Duodenal mucosa (tissue), 2 donors: Measurements from ENCODE around the gene UVRAG.

ENCODE experiments used
- H3K27ac ChIP-seq: one replicate; pipeline ENCODE4 v1.7.0; 2013; ENCODE audit warnings: low read depth, low read length
- H3K27me3 ChIP-seq, 2 donors: one replicate each; pipeline ENCODE4 v1.7.0; 2013; ENCODE audit warnings: low read length in 2 of 2, control low read depth in 1 of 2; ENCODE audit not compliant: insufficient read depth in 2 of 2, control insufficient read depth in 1 of 2
- H3K36me3 ChIP-seq, 2 donors: one replicate each; pipeline ENCODE4 v1.7.0; 2013; ENCODE audit warnings: low read length in 2 of 2, control low read depth in 1 of 2; ENCODE audit not compliant: insufficient read depth in 2 of 2, control insufficient read depth in 1 of 2
- H3K4me1 ChIP-seq, 2 donors: one replicate each; pipeline ENCODE4 v1.7.0; 2013; ENCODE audit warnings: low read length in 2 of 2, control low read depth in 1 of 2; ENCODE audit not compliant: insufficient read depth in 2 of 2, control insufficient read depth in 1 of 2
- H3K4me3 ChIP-seq, 2 donors: one replicate each; pipeline ENCODE4 v1.7.0; 2013; ENCODE audit warnings: low read length in 2 of 2, low read depth in 1 of 2
- H3K9ac ChIP-seq, 2 donors: one replicate each; pipeline ENCODE4 v1.7.0; 2013; ENCODE audit warnings: low read length in 2 of 2, low read depth in 1 of 2
- H3K9me3 ChIP-seq, 2 donors: one replicate each; pipeline ENCODE4 v1.7.0; 2013; ENCODE audit warnings: low read length in 2 of 2, control low read depth in 1 of 2; ENCODE audit not compliant: control insufficient read depth in 1 of 2

UVRAG gene

GRCh38 chr11:76161261-76161961, 346.4 kb downstream of the UVRAG start:
- no peak overlapping the region for H3K27ac ChIP-seq
- no peak overlapping the region for H3K4me3 ChIP-seq
- H3K36me3 ChIP-seq: no peaks in the 10 kb centered on the region
- no peaks in the 10 kb centered on the region for H3K27me3 ChIP-seq
- H3K9me3 ChIP-seq: no peaks in the 10 kb centered on the region
- no peaks in the 10 kb centered on the region for H3K4me1 ChIP-seq
- H3K9ac ChIP-seq: no peak overlapping the region

- Histone ChIP-seq H3K36me3 (no peaks in the 10 kb centered on the region), H3K9ac (no peak overlapping the region), H3K27ac (no peak overlapping the region), H3K27me3 (no peaks in the 10 kb centered on the region), H3K4me3 (no peak overlapping the region), H3K9me3 (no peaks in the 10 kb centered on the region), H3K4me1 (no peaks in the 10 kb centered on the region)
Measured at GRCh38 chr11:76162336-76163288, 347.6 kb downstream of the UVRAG start.

- no peaks in the 10 kb centered on the region for H3K27me3 ChIP-seq
- no peak overlapping the region for H3K27ac ChIP-seq
- no peaks in the 10 kb centered on the region for H3K9me3 ChIP-seq
- no peak overlapping the region for H3K9ac ChIP-seq
- H3K36me3 ChIP-seq: no peaks in the 10 kb centered on the region
- no peak overlapping the region for H3K4me3 ChIP-seq
- no peaks in the 10 kb centered on the region for H3K4me1 ChIP-seq
Measured at GRCh38 chr11:76163289-76163880, 348.4 kb downstream of the UVRAG start.

- Histone ChIP-seq H3K4me1 (no peaks in the 10 kb centered on the region), H3K9me3 (no peaks in the 10 kb centered on the region), H3K27me3 (no peaks in the 10 kb centered on the region), H3K36me3 (no peaks in the 10 kb centered on the region), H3K27ac (no peak overlapping the region), H3K9ac (no peak overlapping the region), H3K4me3 (no peak overlapping the region)
Measured at GRCh38 chr11:76164081-76164480, 349.1 kb downstream of the UVRAG start.

GRCh38 chr11:76164861-76165751, 350.1 kb downstream of the UVRAG start:
- H3K27ac ChIP-seq: no peak overlapping the region
- H3K4me3 ChIP-seq: no peak overlapping the region
- H3K9ac ChIP-seq: no peak overlapping the region
- H3K36me3 ChIP-seq: no peaks in the 10 kb centered on the region
- no peaks in the 10 kb centered on the region for H3K4me1 ChIP-seq
- H3K27me3 ChIP-seq: no peaks in the 10 kb centered on the region
- H3K9me3 ChIP-seq: no peaks in the 10 kb centered on the region

GRCh38 chr11:76166314-76166713, 351.3 kb downstream of the UVRAG start:
- no peak overlapping the region for H3K27ac ChIP-seq
- no peaks in the 10 kb centered on the region for H3K27me3 ChIP-seq
- no peaks in the 10 kb centered on the region for H3K9me3 ChIP-seq
- H3K4me1 ChIP-seq: no peaks in the 10 kb centered on the region
- no peak overlapping the region for H3K9ac ChIP-seq
- H3K36me3 ChIP-seq: no peaks in the 10 kb centered on the region
- no peak overlapping the region for H3K4me3 ChIP-seq

- Histone ChIP-seq H3K36me3 (no peaks in the 10 kb centered on the region), H3K27me3 (no peaks in the 10 kb centered on the region), H3K9ac (no peak overlapping the region), H3K4me3 (no peak overlapping the region), H3K9me3 (no peaks in the 10 kb centered on the region), H3K4me1 (no peaks in the 10 kb centered on the region), H3K27ac (no peak overlapping the region)
Measured at GRCh38 chr11:76167590-76167989, 352.6 kb downstream of the UVRAG start.

- Histone ChIP-seq H3K27ac (no peak overlapping the region), H3K9ac (no peak overlapping the region), H3K27me3 (no peaks in the 10 kb centered on the region), H3K36me3 (no peaks in the 10 kb centered on the region), H3K4me1 (no peaks in the 10 kb centered on the region), H3K9me3 (no peaks in the 10 kb centered on the region), H3K4me3 (no peak overlapping the region)
Measured at GRCh38 chr11:76169473-76169896, 354.5 kb downstream of the UVRAG start.

- no peaks in the 10 kb centered on the region for H3K27me3 ChIP-seq
- H3K27ac ChIP-seq: no peak overlapping the region
- H3K9ac ChIP-seq: no peak overlapping the region
- H3K36me3 ChIP-seq: no peaks in the 10 kb centered on the region
- no peak overlapping the region for H3K4me3 ChIP-seq
- H3K9me3 ChIP-seq: no peaks in the 10 kb centered on the region
- H3K4me1 ChIP-seq: no peaks in the 10 kb centered on the region
Measured at GRCh38 chr11:76170468-76170867, 355.5 kb downstream of the UVRAG start.
